HL-60/S4 treated with retinoic acid at 250 ng/mL for 4 days and 3 days (cell line): ENCODE measurements around the gene SFT2D3.

ENCODE experiments used
- in situ Hi-C: fragments of 300-500 bp; cut with MboI; formaldehyde crosslinking; loops from 2 replicates; pipeline ENCODE4 v1.7.0; 2022; ENCODE audit warnings: low sequenced_read_pairs

SFT2D3 gene, protein sequence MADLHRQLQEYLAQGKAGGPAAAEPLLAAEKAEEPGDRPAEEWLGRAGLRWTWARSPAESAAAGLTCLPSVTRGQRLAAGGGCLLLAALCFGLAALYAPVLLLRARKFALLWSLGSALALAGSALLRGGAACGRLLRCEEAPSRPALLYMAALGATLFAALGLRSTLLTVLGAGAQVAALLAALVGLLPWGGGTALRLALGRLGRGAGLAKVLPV

DNA sequence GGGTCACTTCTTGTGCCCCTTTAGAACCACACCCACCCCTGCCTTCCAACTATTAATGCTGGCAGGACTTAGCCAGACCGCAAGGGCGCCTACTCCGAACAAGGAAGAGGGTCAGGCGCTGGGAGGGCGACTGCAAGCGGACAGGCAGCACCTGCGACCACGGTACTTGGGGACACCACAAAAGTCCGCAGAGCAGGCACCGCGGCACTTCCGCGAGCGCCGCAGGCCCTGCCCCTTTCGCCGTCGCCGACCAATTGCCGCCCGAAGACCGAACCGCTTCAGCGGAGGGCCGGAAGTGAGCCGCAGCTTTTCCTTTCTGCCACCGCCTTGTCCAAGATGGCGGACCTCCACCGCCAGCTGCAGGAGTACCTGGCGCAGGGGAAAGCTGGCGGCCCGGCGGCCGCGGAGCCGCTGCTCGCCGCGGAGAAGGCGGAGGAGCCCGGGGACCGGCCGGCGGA lies at the start of gene SFT2D3:
TSS of gene SFT2D3 (plus strand) at position 305 of the 458 bp plus-strand sequence. CDS start at position 337, 32 bp downstream.
- in situ Hi-C loops = no loop called here

DNA sequence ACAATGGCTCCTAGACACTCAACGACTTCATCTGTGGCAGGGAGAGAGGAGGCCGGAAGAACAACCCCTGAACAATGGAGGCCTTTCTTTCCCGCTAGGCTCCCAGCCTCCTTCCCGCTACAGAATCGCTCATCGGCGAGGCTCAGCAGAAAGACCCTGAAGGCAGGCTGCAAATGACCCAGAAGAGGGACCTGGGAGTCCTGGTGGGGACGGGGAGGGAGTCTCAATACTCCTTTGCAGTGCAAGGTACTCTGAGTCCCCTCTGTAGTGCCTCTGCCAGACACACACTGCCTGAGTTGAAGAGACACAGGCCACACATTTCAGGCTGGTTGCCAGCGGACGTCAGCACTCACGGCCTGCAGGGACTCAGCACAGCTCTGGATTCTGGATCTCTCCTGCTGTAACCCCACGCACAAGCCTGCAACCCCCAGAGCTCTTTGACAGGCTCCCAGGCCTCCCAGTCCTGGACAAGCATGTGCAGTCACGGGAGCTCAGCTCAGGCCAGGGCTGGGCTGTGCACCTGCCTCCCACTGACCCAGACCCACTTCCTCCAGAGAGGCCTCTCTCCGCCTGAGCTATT lies 49.2 kb upstream of the SFT2D3 start:
- in situ Hi-C loops = no loop called here

DNA sequence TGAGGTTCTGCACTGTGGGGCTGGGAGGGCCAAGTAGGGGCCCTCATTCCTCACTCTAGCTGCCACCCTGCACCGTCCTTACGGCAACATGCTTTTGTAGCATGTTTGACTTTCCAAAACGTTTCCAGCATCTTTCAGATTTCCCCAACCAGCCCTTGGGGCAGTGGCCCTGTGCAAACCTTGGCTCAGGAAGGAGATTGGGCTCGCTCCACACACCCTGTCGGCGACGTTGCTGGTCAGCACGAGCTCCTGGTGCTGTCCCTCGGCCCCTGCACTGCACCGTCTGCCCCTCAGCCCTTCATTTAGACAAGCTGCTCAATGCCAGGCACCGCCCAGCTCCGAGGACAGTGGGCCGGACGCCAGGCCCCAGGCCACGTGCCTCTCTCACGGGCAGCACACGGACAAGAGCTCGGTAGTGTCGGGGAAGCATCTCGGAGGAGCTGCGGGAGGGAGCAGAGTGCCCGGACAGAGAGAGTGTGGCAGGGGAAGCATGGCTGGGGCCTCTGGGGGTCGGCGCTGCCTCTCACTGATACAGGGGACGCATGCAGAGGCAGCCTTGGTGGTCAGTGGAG lies 48.4 kb upstream of the SFT2D3 start:
- in situ Hi-C loops = no loop called here

DNA sequence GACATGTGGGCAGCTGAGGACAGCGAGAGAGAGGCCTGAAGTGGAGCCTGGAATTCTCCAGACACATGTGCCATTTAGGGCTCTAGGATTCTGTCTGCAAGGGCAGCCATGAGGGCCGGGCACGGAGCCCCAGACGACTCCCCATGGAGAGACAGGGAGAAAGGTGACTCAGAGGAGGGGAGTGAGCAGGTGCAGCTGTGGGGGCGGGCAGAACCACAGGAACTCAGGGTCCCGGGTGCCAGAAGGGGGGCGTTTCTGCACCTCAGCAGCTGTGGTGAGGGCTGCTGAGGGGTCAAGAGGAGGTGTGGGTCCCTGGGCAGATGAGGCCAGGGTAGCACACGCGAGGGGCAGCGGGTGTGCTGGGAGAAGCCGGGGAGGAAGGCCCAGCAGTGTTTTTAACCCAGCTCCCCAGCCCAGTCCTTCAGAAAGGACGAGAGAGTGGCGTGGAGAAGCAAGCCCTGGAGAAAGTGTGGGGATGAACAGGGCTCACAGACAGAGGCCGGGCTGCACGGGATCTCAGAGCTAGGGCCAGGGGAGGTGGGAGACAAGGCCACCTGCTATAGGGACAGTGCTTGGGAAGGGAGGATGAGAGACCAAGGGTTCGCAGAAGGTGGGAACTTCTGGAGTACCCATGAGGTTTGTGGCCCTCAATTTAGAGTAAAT lies 47.7 kb upstream of the SFT2D3 start:
- in situ Hi-C loops = no loop called here

DNA sequence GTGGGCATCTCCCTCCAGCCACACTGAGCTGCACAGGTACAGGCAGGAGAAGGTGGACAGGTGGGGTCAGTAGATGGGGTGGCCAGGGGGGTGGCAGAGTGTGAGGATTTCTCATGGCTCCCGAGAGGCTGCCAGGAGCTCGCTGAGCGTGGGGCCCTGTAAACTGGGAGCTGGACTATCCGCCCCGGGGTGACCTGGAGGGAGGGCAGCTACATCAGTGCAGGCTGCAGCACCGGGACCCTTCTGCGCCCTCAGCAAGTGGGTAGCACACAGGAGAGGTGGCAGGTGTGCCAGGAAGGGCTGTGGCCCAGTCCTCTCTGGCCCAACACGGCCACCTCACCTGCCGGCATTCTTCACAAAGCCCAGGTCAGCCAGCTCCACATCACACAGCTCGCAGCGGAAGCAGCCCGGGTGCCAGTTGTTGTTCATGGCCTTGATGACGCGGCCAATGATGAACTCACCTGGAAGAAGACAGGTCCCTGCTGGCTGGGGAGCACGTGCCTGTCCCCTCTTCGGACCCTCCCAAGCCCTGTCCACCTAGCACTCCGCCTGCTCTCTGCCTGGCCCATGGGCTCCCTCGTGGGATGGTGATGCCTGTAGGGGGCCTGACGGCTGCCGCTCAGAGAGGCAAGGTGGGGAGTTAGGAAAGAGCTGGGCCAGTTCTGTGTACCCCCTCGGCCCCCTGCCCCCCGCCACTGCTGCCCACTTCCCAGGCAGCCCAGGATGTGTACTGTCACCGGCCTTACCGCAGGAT lies 47.0 kb upstream of the SFT2D3 start:
- in situ Hi-C loops = no loop called here

DNA sequence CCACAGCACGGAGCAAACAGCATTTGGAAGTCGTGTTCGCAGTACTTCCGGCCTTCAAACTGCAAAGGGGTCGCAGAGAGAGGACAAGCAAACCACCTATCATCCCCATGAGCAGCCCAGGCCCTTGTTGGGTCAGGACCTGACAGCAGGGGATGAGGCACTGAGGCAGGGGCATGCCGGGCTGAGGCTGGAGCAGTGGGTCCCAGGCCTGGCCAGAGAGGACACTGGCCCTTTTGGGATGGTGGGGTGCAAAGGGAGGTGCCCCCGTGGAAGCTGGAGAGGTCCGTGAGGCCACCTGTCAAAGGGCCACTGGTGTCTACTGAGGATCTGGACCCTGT lies 46.5 kb upstream of the SFT2D3 start:
- in situ Hi-C loops = no loop called here

DNA sequence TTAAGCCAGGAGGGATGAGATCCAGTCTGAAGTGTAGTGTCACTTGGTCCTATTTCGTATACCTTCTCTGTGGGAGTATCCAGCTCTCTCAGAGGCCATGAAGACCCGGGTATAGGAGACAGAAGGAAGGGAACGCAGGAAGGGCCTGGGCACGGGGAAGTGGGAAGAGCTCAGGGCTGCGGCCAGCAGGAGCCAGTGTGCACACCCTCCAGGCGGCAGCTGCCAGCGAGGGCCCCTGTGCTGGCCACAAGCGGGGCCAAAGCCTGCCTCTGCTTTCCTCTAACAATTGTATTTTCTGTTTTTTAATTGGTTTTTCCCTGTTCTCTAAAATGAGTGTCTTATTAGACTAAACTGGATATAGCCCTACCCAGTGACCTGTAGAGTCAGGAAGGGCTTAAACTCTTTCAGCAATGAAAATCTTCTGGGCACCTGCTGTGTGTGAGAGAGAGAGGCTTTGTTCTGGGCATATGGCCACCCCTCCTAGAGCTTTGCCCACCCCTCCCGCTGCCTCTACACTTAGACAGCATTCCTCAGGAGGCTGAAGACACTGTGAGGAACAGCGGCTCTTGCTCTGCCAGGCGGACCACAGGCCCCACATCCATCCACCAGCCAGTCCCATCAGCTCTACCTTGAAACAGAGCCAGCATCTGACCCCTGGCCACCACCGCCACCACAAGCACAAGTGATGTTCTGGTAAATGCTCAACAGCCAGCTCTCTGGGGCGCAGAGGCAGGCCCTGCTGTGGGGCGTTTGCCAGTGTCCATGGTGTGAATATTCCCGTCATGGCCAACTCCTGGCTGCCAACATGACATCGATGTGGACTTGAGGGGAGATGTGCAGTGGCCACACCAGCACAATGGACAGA lies 45.9 kb upstream of the SFT2D3 start:
- in situ Hi-C loops = no loop called here

DNA sequence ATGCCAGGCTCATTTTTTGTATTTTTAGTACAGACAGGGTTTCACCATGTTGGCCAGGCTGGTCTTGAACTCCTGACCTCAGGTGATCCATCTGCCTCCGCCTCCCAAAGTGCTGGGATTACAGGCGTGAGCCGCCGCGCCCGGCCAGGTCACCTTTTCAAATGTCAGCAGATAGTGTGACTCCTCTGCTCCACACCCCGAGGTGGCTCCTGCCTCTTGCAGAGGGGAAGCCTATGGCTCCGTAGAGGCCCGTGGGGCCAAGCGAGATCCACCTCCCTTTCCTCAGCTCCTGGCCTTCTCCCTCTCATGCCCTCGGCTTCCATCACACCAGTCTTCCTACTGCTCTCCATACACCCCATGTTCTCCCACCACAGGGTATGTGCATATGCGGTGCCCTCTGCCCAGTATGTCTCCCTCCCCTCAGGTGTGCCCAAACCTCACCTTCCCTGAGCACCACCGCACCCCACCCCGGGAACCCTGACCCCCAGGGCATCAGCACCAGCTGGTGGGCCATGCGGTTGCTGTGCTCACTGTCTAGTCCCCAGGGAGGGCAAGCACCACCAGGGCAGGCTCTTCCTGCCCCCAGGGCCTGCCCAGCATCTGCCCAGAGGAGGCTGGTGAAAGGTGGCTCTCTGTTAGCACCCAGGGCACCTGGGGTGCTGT lies 44.6 kb upstream of the SFT2D3 start:
- in situ Hi-C loops = no loop called here

DNA sequence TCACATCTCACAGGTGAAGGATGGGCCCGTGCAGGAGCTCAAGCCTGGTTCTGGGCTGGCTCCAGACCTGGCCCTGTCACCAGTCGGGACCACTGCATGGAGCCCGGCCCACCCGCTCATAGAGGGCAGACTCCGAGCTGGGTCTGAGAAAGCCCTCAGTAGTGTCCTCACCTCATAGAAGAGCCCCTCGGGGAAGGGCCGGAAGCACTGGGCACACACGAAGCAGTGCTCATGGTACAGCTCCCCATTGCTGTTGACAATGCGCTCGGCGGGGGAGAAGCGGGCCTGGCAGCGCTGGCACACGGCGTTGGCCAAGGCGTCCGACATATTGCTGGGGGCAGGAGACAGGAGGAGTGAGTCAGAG lies 44.1 kb upstream of the SFT2D3 start:
- in situ Hi-C loops = no loop called here

DNA sequence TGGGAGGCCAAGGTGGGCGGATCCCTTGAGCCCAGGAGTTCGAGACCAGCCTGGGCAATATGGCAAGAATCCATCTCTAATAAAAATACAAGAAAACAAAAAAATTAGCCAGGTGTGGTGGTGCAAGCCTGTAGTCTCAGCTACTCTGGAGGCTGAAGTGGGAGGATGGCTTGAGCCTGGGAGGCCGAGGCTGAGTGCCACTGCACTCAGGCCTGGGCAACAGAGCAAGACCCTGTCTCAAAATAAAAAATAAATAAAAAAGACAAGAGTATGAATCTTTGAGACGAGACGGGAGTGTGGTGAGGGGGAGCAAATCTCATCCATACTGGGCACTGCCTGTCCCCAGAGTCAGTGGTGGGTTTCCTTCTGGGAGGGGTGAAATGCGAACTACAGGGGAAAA lies 43.2 kb upstream of the SFT2D3 start:
- in situ Hi-C loops = no loop called here

DNA sequence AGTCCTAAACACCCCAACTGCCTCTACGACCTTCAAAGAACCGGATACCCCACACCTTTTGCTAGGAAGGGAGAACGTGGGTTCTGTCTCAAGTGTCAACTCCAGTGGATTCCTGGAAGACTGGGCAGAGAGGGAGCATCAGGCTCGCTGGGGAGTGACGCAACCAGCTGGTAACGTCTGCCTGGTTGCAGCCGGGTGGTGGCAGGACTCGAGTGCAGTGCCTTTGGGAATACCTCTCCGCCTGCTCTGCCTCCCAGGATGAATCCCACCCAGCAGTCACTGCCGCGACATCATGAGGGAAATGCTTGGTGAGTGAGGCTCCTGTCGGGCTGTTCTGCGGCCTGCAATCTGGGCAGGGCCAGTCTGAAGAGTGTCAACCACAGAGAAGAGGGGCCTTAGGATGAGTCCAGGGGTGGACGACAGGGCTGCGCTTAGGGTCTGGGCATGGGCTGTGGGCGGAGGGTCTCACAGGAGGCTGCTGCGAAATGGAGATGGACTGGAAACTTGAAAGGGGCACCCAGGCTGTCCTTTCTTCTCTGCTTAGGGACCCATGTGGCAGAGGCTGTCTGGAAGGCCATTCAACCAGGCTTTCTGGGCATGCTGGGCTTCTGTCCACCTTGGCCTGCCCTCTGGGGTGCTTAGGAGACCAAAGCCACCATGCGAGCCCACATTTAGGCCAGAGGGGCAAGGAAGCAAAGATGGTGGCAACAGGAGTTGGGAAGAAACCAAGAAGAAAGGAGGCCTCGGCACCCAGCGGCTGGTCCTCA lies 42.5 kb upstream of the SFT2D3 start:
- in situ Hi-C loops = no loop called here

DNA sequence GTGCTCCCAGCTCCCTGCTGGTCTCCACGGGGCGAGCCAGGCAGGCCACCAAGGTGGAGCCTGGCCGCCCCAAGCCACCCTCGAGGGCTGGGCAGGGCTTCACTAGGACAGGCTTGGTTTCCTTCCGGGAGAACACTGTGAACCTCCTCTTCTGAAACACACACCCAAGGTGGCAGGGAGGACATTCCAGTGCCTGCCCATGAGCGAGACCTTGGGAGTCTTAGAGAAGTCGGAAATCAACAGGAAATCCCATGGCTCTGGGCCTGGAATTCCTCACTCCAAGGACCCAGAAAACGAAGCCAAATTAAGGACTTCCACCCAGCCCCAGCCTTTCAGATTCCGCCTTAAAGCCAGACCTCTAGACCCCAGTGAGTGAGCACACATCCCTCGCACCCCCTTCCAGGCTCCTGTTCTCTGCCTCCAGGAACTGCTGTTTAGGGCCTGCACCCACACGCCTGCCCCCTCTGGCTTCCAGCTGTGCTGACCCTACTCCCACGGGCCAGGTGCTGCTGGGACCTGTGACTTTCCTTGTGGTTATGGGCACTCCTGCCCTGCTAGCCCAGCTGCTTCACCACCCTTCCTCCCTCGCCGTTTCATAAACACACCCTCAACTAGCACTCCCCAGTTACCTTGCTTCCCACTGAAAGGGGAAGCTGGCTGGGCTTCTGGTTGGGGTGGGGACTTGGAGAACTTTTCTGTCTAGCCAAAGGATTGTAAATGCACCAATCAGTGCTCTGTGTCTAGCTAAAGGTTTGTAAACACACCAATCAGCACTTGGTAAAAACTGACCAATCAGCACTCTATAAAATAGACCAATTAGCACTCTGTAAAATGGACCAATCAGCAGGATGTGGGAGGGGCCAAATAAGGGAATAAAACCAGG lies 41.6 kb upstream of the SFT2D3 start:
- in situ Hi-C loops = no loop called here

DNA sequence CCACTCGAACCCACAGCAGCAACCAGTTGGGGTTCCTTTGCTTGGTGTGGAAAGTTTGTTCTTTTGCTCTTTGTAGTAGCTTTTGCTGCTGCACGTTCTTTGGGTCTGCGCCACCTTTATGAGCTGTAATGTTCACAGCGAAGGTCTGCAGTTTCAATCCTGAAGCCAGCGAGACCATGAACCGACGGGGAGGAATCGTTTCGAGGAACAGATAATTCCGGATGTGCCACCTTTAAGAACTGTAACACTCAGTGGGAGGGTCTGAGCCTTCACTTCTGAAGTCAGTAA lies 41.1 kb upstream of the SFT2D3 start:
- in situ Hi-C loops = no loop called here

DNA sequence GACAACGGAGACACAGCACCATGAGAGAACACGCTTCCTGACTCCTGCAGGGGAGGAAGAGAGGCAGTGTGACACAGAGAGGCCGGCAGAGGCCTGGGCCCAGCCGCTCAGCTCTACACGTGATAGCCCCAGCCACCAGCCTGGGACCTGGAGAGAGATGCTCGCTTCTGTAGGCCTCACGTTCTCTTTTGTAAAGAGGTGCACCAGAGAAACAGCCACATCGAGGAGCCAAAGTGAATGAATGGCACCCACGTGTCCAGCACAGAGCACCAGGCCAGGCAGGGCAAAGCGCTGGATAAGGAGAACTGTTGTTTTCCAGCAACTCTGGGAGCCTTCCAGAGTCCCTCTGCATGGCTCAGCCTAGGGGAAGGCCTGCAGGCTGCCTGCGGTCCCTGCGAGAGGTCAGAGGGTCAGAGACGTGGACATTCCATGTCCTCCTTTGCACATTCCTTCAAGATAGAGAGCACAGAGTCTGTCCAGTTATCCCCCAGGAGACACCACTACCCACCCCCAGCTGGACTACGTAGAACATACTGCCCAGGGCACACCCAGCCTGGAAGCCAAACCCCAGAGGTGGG lies 40.1 kb upstream of the SFT2D3 start:
- in situ Hi-C loops = no loop called here

DNA sequence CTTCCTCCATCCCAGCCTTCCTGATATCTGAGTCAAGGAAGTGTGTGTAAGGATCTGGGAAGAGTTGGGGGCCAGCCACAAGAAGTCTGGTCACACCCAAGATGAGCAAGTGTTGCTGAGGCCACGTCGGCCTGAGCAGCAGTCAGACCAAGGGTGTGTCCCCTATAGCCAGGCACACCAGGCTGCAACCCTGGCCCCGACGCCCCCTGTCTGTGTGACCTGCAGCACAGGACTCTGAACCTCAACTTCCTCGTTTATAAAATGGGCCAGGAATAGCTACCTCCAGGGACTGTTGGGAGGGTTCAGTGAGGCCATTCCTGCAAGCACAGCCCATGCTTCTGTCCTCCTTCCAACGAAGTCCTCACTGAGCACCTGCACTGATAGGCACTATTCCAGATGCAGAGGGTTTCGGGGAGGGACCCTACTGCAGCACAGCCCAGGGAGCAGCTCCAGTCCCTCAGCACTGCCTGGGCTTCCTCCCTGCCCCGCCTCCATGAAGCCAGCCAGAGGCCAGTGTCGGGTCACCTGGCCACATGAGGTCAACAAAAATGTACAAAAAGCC lies 39.3 kb upstream of the SFT2D3 start:
- in situ Hi-C loops = no loop called here

DNA sequence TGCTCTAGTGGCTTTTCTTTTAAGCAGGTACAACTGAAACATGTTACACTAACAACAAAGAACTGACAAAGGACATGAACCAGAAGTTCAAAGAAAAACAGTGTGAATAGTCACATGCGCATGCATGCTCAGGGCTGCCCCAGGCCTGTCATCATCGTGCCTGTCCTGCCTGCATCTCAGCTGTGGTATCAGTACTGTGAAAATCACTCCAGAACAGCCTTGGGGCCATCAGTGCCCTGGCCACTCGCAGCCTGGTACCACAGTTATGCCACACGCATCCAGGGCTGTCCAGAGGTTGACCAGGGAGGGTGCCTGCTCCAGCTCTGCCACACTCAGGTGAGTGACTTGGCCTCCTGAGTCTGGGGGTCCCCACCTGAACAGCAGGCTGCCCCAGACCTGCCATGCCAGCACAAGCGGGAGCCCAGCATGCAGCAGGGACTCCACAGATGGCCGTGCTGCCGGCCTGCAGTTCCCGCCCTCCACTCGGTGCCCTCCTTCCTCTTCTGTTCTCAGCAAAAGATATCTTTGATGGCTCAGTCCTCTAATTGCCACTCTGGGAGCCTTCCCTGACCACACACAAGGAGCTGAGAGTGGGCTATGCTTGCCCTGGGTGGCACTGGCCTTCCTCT lies 38.2 kb upstream of the SFT2D3 start:
- in situ Hi-C loops = no loop called here

DNA sequence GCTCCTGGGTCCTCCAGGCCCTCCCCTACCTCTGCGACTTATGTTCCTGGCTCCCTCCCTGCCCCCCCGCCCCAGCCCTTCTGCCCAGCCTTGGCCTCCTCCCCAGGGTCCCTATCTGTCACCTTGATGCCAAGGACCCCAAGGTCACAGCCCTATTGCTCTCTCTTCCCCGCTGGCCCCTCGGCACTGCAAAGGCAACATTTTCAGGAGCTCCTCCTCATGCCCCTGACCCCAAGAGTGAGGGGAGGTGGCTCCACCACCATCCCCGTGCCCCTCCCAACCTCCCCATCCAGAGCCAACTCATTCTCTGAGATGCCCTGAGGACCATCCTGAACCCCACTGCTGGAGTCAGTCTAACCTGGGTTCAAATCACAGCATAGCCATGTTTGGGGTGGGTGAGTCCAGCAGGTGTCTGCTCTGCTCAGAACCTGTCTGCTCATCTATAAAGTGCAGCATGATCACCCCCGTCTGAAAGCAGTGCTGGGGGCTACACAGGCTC lies 37.7 kb upstream of the SFT2D3 start:
- in situ Hi-C loops = no loop called here
